NAMALWA (cell line): ENCODE results near the gene ROM1.
"Not testable (repeated sequence)": the region's sequence is repeated elsewhere in the genome, so short reads cannot be mapped to it uniquely, and the experiment has no call there.

ENCODE experiments used
- DNase-seq: peaks from one replicate; pipeline ENCODE4 v3.0.0-alpha.2; 2015; ENCODE audit warnings: low spot score

The ROM1 gene, protein sequence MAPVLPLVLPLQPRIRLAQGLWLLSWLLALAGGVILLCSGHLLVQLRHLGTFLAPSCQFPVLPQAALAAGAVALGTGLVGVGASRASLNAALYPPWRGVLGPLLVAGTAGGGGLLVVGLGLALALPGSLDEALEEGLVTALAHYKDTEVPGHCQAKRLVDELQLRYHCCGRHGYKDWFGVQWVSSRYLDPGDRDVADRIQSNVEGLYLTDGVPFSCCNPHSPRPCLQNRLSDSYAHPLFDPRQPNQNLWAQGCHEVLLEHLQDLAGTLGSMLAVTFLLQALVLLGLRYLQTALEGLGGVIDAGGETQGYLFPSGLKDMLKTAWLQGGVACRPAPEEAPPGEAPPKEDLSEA

DNA sequence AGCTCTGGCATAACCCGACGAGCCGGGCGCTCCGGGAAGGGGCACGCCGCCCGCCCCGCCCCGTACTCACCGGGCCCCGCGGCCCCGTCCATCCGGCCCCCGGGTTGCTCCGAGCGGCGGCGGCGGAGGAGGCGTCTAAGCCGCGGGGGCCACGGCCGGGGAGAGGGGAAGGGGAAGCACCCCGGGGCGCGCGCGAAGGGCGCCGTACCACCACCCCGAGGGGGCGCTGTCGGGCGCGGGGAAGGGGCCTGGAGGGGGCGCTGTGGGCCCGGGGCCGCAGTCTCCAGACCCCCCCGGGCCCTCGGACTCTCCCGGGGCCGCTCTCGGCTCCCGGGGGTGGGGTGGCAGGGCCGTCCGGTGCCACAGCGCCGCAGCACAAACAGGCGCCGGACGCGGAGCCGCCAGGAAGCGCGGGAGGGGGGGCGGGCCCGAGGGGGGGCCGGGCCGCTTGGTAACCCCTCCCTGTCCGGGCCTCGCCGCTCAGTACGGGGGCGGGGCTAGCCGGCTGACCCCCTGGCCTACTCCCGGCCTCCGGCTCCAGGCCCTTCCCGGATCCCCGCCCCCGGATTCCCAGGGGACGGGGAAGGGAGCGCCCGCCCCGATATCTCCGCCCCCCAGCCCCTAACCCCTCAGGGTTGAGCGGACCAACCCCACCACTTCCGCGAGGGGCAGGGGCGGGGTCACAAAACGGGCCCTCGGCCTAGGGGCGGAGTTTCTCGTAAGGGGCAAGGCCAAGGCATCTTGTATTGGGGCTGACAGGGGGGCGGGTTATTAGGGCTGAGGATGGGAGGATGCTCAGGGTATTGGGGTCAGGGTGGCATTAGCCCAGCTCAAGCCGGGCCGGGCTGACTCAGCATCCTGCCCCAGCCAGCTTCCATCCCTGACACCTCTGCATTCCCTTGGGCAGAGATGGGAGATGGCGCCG, at the start of gene ROM1, which contains the start of gene EML3:
ROM1 (plus strand) TSS at position 892 of the 925 bp plus-strand sequence; CDS start at position 917, 25 bp downstream.
EML3 (minus strand) TSS at position 410 of the 925 bp plus-strand sequence; CDS start at position 92, 318 bp downstream.
- peak; percentile 95 for DNase-seq

DNA sequence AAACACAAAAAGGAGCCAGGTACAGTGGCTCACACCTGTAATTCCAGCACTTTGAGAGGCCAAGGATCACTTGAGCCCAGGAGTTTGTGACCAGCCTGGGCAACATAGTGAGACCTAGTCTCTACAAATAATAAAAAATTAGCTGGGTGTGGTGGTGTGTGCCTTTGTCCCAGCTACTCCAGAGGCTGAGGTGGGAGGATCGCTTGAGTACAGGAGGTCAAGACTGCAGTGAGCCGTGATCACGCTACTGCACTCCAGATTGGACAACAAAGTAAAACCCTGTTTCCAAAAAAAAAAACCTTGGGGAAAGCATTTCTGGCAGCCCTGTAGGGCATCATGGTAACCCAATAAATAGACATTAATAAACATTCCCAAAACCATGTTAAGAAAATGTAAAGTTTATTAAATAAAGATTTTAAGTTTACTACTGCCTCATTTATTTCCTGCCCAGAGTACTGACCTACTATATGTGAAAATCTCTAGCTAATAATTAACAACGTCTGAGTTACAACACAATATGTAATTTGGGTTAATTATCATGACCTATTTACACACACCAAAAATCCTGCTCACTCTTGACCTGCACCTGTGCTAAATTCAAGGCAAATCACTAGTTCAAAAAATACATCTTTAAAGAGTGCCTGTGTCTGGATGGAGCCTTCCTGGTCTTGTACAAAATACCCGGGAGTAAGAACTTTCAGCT, 47.8 kb upstream of the ROM1 start:
- no peak for DNase-seq

DNA sequence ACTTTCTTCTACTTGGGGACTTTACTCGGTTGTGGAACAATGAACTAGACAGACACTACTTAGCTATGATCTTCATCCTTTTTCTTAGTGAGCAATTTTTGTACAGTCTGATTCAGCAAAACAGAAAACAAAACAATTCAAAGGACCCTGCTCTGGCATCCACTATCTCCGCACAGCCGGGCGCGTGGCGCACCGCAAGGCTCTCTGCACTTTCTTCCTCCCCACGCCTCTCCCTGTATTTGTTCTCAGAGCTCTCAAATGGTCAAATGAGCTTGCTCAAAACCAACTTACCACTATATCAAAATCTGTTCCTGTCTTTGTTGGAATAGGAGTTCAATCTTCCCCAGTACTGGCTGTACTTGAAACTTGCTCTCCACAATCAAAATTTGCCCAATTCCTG, 46.8 kb upstream of the ROM1 start:
- DNase-seq: no peak

- DNase-seq: no peak
Measured at GRCh38 chr11:62567018-62567633, 45.9 kb upstream of the ROM1 start.

- DNase-seq: no peak
Measured at GRCh38 chr11:62569611-62570010, 43.4 kb upstream of the ROM1 start.

GRCh38 chr11:62570903-62571302, 42.2 kb upstream of the ROM1 start:
- not testable (repeated sequence) for DNase-seq

- not testable (repeated sequence) for DNase-seq
Measured at GRCh38 chr11:62571493-62571892, 41.6 kb upstream of the ROM1 start.

GRCh38 chr11:62572431-62572830, 40.6 kb upstream of the ROM1 start:
- DNase-seq: no peak

- peak; percentile 53 for DNase-seq
Measured at GRCh38 chr11:62573006-62573591, 40.0 kb upstream of the ROM1 start.

GRCh38 chr11:62573592-62574362, 39.3 kb upstream of the ROM1 start, which contains the start of gene EEF1G:
Gene EEF1G (minus strand): TSS chr11:62573891. CDS start chr11:62573842, 49 bp downstream.
- peak; percentile 100 for DNase-seq

GRCh38 chr11:62574363-62575071, 38.5 kb upstream of the ROM1 start:
- peak; percentile 41 for DNase-seq

- DNase-seq: no peak
Measured at GRCh38 chr11:62575156-62575555, 37.9 kb upstream of the ROM1 start.

GRCh38 chr11:62575837-62576236, 37.2 kb upstream of the ROM1 start:
- DNase-seq: no peak

- DNase-seq: no peak
Measured at GRCh38 chr11:62577046-62577714, 35.9 kb upstream of the ROM1 start.

GRCh38 chr11:62578541-62578940, 34.5 kb upstream of the ROM1 start:
- no peak for DNase-seq

DNA sequence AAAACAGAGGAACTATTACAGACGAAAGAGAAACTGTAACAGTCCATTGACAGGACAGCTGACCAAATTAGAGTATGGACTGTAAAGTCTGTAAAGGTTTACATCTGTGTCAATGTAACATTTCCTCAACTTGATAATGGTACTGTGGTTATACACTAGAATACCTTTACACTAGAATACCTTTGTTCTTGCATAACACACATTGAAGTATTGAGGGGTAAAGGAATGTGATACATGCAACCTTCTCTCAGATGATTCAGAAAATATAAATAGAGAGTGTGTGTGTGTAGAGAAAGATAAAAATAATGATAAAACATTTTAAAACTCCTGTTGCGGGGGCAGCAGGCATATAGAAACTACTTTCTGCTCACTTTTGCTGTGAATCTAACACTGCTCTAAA, 33.8 kb upstream of the ROM1 start:
- DNase-seq: no peak

DNA sequence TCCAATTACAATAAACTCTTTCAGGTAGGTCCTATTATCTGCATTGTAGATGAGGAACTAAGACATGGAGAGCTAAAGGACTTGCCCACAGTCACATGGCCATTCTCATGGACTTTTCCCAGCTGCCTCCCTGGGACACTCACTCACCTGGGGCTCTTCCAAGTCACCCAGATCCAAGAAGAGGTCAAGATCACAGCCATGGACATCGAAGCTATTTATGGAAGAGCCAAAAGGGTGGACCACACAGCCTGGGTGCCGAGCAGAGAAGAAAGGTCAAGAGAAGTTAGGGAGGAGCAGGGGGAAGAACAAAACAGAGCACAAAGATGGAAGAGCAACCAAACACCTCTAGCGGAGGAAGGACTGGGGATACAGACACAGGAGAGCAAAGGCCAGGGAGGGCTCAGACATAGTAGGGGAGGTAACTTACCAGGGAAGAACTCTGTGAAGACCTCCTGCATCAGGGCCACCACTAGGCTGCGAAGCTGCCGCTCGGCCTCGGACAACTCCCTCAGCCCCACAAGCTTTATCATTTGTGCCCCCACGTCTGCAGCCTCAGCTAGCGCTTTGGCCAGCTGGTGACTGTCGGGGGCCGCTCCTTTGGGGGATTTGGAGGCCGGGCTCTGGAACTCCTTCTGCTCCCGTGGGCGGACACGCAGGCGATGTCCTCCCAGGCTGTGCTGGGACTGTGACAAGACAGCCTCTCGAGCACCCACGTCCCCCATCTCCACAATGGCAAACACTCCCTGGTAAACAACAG, 31.9 kb upstream of the ROM1 start:
- DNase-seq: no peak

- DNase-seq: not testable (repeated sequence)
Measured at GRCh38 chr11:62581735-62582134, 31.3 kb upstream of the ROM1 start.
